Iris pigment epithelial cell (primary cell): ENCODE data around the gene NSUN4.
"Not testable (repeated sequence)": the region's sequence is repeated elsewhere in the genome, so short reads cannot be mapped to it uniquely, and the experiment has no call there.

Experiments used
- DNase-seq: peaks from one replicate; pipeline ENCODE4 v3.0.0-alpha.2; 2011; ENCODE audit warnings: low read depth

The NSUN4 gene

GRCh38 chr1:46340404-46341221 lies at the start of gene NSUN4:
TSS of gene NSUN4 (plus strand) at chr1:46340807. CDS start at chr1:46340827, 20 bp downstream.
- peak; percentile 96 for DNase-seq

GRCh38 chr1:46295306-46295705 lies 45.3 kb upstream of the NSUN4 start:
- no peak for DNase-seq

GRCh38 chr1:46298387-46298786 lies 42.2 kb upstream of the NSUN4 start:
- DNase-seq: peak; percentile 11

GRCh38 chr1:46300673-46301405 lies 39.8 kb upstream of the NSUN4 start:
- peak; percentile 30 for DNase-seq

GRCh38 chr1:46301406-46301807 lies 39.2 kb upstream of the NSUN4 start:
- DNase-seq: no peak

GRCh38 chr1:46301808-46302640 lies 38.6 kb upstream of the NSUN4 start:
- peak; percentile 67 for DNase-seq

GRCh38 chr1:46302641-46303037 lies 38.0 kb upstream of the NSUN4 start:
- peak; percentile 35 for DNase-seq

GRCh38 chr1:46303038-46303871 lies 37.4 kb upstream of the NSUN4 start, which contains the start of the genes LRRC41 and UQCRH:
TSS of gene LRRC41 (minus strand) at chr1:46303616. CDS start at chr1:46303322, 294 bp downstream.
TSS of gene UQCRH (plus strand) at chr1:46303698. CDS start at chr1:46303767, 69 bp downstream.
- DNase-seq: peak; percentile 98

GRCh38 chr1:46303872-46304326 lies 36.7 kb upstream of the NSUN4 start:
- no peak for DNase-seq

- DNase-seq: no peak
Observed at GRCh38 chr1:46306159-46306530, 34.5 kb upstream of the NSUN4 start.

- no peak for DNase-seq
Observed at GRCh38 chr1:46309401-46310159, 31.0 kb upstream of the NSUN4 start.

- DNase-seq: no peak
Observed at GRCh38 chr1:46310321-46310720, 30.3 kb upstream of the NSUN4 start.

- peak; percentile 55 for DNase-seq
Observed at GRCh38 chr1:46315669-46316403, 24.8 kb upstream of the NSUN4 start.

- DNase-seq: no peak
Observed at GRCh38 chr1:46317323-46317722, 23.3 kb upstream of the NSUN4 start.

GRCh38 chr1:46319301-46319700 lies 21.3 kb upstream of the NSUN4 start:
- not testable (repeated sequence) for DNase-seq

- DNase-seq: not testable (repeated sequence)
Observed at GRCh38 chr1:46319960-46320914, 20.4 kb upstream of the NSUN4 start.

- not testable (repeated sequence) for DNase-seq
Observed at GRCh38 chr1:46322191-46322590, 18.4 kb upstream of the NSUN4 start.

- not testable (repeated sequence) for DNase-seq
Observed at GRCh38 chr1:46325285-46326076, 15.1 kb upstream of the NSUN4 start.
